Upper lobe of left lung (tissue), 4 donors: ENCODE measurements around the gene SIGLEC9.

Experiments
- CTCF ChIP-seq, 6 experiments: fragments of 450-650 bp in 4 of 6; fragments of 200-600 bp in 2 of 6; sonication (generic) in 2 of 6; IDR thresholded peaks; one replicate each; pipeline ENCODE4 v1.5.1; 2016 to 2019; ENCODE audit warnings: antibody characterized with exemption in 6 of 6
- EP300 ChIP-seq, 4 donors: sonication (generic); formaldehyde crosslinking; IDR thresholded peaks; one replicate each; pipeline ENCODE4 v1.5.1; 2017; ENCODE audit warnings: antibody characterized with exemption in 4 of 4, control low read depth in 2 of 4
- POLR2A ChIP-seq, 4 donors: fragments of 450-650 bp; IDR thresholded peaks; one replicate each; pipeline ENCODE4 v1.5.1; 2016 to 2017; ENCODE audit warnings: antibody characterized with exemption in 4 of 4, mild to moderate bottlenecking in 2 of 4
- POLR2AphosphoS5 ChIP-seq, 2 donors: sonication (generic); formaldehyde crosslinking; IDR thresholded peaks; one replicate each; pipeline ENCODE4 v1.5.1; 2017; ENCODE audit warnings: antibody characterized with exemption in 2 of 2

GRCh38 chr19:51093101-51093500 is 31.6 kb upstream of the SIGLEC9 start:
- TF ChIP-seq CTCF (IDR thresholded peaks at IDR 0.05) (no peak), POLR2AphosphoS5 (IDR thresholded peaks at IDR 0.05) (no peak), POLR2A (IDR thresholded peaks at IDR 0.05) (no peak), EP300 (IDR thresholded peaks at IDR 0.05) (no peak)
